HuH-7 (cell line): ENCODE data around the gene ARPC4.

Experiments used
- DNase-seq: peaks from one replicate; pipeline ENCODE4 v3.0.0; 2011; ENCODE audit warnings: low spot score

The ARPC4 gene

DNA sequence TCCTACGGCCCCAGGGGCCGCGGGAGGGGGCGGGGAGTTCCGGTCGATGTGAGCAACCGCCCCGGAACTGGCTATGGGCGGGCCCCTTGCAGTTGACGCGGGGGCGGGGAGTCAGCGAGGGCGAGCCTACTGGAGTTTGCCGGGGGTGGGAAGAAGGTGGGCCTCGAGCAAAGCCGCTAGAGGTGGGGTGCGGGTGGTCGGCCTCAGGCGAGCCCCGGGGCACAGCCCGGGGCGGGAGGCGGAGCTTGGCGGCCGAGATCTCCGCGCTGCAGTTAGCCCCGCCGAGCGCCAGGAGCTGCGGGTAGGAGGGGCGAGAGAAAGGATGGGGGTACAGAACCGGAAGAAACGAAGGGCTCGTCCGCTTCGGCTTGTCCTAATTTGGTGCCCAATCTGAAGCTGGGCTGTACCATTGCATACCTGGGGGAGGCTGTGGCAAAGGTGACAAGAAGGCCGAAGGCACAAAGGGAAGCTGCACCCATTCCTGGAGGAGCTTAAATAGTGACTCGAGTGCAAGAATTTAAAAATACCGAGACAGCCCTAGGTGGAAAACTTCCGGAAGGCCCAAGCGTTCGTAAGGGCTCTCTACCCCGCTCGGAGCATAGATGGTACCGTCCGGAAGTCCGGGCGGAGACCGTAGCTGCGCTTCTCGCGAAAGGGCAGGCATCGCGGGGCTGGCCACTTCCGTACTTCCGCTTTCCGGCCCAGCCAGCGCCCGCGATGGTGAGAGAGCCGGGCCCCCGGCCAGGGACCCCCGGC, at the start of gene ARPC4, which contains the start of gene TADA3:
TSS of gene ARPC4 (plus strand) at position 678 of the 756 bp plus-strand sequence. CDS start at position 718, 40 bp downstream.
TSS of gene TADA3 (minus strand) at position 69 of the 756 bp plus-strand sequence. CDS start 1,007 bp downstream, outside the sequence.
- DNase-seq = peak; percentile 98

- no peak for DNase-seq
These were observed 49.3 kb upstream of the ARPC4 start for GRCh38 chr3:9743548-9743947.

GRCh38 chr3:9744162-9744561, 48.7 kb upstream of the ARPC4 start:
- DNase-seq = no peak

- no peak for DNase-seq
These were observed 47.4 kb upstream of the ARPC4 start for GRCh38 chr3:9745521-9745920.

DNA sequence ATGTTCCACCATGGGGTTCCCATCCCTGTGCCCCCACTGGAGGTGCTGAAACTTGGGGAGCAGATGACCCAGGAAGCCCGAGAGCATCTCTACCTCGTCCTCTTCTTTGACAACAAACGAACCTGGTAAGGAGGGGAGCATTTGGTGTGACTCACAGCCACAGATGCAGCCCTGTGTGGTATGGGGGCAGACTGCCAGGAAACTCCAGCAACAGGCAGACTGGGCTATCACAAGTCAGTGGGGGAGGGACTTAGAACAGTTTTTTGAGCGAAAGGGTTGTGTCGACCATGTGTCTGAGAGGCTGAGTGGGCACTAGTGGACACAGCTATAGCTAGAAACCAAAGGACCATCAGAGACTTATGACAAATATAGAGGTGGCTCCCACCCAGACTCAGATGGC, 46.6 kb upstream of the ARPC4 start:
- no peak for DNase-seq

DNA sequence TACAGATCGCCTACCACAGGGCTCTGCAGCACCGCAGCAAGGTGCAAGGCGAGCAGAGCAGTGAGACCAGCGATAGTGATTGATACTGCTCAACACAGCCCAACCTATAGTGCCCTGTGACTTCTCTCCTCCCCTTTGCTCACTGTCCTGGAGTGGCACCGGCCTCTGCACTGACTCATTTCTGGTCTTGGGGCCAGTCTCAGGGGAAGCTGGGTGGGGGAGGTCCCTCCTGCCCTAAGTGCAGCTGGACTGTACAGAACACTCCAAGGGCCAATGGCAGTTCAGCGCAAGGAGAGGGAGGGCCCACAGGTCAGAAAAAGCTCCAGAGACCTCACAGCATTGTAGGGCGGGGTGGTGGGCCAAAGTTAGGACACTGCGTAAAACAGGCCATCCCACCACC, 45.6 kb upstream of the ARPC4 start:
- DNase-seq = no peak

DNA sequence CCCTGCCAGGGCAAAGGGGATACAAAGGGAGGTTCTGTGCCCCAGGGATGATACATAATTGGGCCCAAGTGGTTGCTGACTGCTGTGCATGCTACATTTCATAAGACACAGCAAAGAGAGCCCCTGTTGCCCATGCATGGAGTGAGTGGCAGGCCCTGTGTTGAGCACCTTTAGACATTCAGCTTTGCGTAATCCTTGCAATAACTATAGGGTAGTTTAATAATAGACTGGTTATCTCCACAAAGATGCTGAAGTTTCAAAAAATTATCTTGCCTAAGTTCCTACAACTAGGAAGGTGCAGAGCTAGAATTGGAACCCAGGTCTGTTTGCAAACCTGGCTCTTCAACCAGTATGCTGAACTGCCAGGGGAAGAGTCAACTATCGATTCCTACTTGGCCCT, 44.9 kb upstream of the ARPC4 start:
- DNase-seq = no peak

DNA sequence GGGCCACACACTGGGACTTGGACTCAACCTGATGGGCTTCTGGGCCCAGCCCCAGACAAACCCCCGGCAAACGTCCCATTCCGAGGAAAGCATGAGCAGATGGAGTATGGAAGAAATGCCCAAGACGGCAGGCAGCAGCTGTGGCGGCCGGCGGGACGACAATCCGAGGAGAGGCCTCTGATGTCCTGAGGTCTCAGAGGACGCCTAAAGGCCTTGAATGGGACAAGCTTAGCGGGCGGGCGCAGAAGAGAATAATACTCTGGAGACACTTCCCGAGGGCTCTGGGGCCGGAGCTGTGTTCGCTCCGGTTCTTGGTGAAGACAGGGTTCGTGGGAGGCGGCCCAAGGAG, 43.6 kb upstream of the ARPC4 start:
- DNase-seq = peak; percentile 44

DNA sequence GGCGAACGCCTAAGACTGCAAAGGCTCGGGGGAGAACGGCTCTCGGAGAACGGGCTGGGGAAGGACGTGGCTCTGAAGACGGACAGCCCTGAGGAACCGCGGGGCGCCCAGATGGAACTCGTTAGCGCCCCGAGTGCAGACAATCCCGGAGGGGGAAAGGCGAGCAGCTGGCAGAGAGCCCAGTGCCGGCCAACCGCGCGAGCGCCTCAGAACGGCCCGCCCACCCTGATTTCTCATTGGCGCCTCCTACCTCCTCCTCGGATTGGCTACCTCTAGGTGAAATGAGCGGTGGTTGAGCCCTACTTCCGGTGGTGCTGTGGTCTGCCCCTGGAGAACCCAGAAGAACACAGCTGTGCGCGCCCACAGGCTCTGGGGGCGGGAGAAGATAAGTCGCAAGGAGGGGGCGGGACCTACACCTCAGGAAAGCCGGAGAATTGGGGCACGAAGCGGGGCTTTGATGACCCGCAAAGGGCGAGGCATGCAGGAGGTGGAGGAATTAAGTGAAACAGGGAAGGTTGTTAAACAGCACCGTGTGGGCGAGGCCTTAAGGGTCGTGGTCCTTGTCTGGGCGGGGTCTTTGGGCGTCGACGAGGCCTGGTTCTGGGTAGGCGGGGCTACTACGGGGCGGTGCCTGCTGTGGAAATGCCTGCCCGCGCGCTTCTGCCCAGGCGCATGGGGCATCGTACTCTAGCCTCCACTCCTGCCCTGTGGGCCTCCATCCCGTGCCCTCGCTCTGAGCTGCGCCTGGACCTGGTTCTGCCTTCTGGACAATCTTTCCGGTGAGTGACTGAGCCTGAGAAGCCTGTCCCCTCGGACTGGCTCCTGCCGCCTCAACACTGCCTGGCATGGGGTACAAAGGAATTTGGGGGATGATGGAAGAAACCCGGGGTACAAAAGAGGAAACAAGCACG, 43.0 kb upstream of the ARPC4 start, which contains the start of gene OGG1:
TSS of gene OGG1 (plus strand) at position 308 of the 911 bp plus-strand sequence. CDS start at position 643, 335 bp downstream.
- peak; percentile 100 for DNase-seq

- DNase-seq = peak; percentile 66
These were observed 42.1 kb upstream of the ARPC4 start for GRCh38 chr3:9750556-9751411.

DNA sequence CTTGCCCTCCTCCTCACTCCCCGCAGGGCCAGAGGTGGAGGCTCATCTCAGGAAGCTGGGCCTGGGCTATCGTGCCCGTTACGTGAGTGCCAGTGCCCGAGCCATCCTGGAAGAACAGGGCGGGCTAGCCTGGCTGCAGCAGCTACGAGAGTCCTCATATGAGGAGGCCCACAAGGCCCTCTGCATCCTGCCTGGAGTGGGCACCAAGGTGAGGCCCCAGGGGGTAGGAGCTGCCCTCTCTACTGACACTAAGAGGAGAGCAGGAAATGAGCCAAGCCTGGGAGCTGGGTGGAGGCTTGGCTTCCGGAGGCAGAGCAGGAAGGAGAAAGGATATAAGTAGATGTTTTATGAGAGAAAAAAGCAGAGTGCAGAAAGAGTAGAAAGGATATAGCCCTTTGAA, 38.2 kb upstream of the ARPC4 start:
- DNase-seq = no peak

GRCh38 chr3:9757427-9757826, 35.5 kb upstream of the ARPC4 start:
- DNase-seq = no peak

- DNase-seq = no peak
These were observed 31.9 kb upstream of the ARPC4 start for GRCh38 chr3:9760779-9761505.

- DNase-seq = no peak
These were observed 31.0 kb upstream of the ARPC4 start for GRCh38 chr3:9761919-9762318.

DNA sequence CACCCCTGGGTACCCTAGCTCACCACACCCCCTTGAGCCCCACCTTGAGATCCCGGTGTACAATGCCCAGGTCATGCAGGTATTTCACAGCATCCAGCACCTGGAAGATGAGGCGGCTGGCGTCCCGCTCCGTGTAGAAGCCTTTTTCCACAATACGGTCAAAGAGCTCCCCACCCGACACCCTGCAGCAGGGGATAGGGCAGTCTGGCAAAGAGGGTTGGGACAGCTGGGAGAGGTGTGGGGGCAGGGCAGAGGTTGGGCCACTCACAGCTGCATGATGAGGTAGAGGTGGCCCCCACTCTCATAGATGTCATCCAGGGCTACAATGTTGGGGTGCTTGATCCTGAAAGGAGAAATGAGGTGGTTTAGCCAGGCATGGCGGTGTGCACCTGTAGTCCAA, 30.0 kb upstream of the ARPC4 start:
- no peak for DNase-seq

DNA sequence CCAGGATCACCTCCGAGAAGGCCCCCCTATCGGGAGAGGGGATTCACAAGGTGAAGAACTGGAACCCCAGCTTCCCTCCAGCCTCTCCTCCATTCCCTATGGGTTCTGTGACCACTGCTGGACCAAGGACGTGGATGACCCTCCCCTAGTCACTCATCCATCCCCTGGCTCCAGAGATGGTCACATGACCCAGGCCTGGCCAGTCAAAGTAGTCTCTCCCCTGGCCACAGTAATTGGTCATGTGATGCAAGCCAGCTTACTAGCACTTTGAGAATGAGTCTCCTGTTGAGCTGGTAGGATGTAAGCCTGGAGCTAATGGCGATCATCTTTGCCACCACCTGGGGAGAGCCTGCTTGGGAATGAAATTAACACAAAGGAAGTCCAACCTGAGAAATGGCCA, 27.0 kb upstream of the ARPC4 start:
- no peak for DNase-seq

GRCh38 chr3:9767418-9767817, 25.5 kb upstream of the ARPC4 start:
- DNase-seq = no peak

- DNase-seq = no peak
These were observed 24.6 kb upstream of the ARPC4 start for GRCh38 chr3:9768141-9768775.

DNA sequence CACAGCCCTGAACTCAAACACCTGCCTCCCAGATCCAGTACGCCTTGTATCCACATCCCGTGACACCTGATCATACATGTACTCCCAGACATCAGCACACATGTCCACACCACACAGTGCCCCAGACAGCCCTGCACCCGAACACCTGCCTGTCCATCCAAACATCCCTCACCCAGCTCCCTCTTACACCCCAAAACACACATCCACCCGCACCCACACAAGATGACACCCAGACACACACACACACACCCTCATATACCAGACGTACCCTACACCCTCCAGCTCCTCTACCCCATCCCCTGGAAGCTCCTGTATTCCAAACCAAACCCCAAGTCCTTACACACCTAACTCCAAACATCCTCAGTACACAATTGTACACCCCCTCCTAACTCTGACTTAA, 23.9 kb upstream of the ARPC4 start:
- DNase-seq = no peak

- peak; percentile 98 for DNase-seq
These were observed 23.2 kb upstream of the ARPC4 start, which contains the start of gene CAMK1 for GRCh38 chr3:9769426-9770275. Gene CAMK1, minus strand, starts transcription at chr3:9769947. Its CDS starts 2,198 bp downstream, at chr3:9767749.
